Suprapubic skin (tissue), 4 donors: ENCODE measurements around the gene STAG1. TPM values are rescaled to one million over a fixed set of nuclear protein-coding genes. Genes with fewer than 3 reads are reported as not detected.

Experiments used
- DNase-seq, 2 donors: peaks; one replicate each; pipeline ENCODE4 v3.0.0-alpha.2; 2019; ENCODE audit warnings: low spot score in 2 of 2
- H3K27ac ChIP-seq: fragments of 200-600 bp; sonication (generic); one replicate; pipeline ENCODE4 v1.5.1; 2019
- H3K27me3 ChIP-seq: fragments of 200-600 bp; sonication (generic); one replicate; pipeline ENCODE4 v1.5.1; 2019
- H3K36me3 ChIP-seq: fragments of 200-600 bp; sonication (generic); one replicate; pipeline ENCODE4 v1.5.1; 2019
- H3K4me1 ChIP-seq: fragments of 200-600 bp; sonication (generic); one replicate; pipeline ENCODE4 v1.5.1; 2019
- H3K4me3 ChIP-seq: fragments of 200-600 bp; sonication (generic); one replicate; pipeline ENCODE4 v1.5.1; 2019; ENCODE audit warnings: mild to moderate bottlenecking
- H3K9me3 ChIP-seq: fragments of 200-600 bp; sonication (generic); one replicate; pipeline ENCODE4 v1.5.1; 2019
- EP300 ChIP-seq: sonication (generic); formaldehyde crosslinking; IDR thresholded peaks from one replicate; pipeline ENCODE4 v1.6.1; 2017; ENCODE audit warnings: antibody characterized with exemption
- POLR2A ChIP-seq, 2 donors: fragments of 450-650 bp; IDR thresholded peaks; one replicate each; pipeline ENCODE4 v1.6.1; 2017; ENCODE audit warnings: antibody characterized with exemption in 2 of 2, mild to moderate bottlenecking in 2 of 2, moderate library complexity in 2 of 2
- POLR2AphosphoS5 ChIP-seq, 3 donors: sonication (generic); formaldehyde crosslinking; IDR thresholded peaks; one replicate each; pipeline ENCODE4 v1.6.1; 2017; ENCODE audit warnings: antibody characterized with exemption in 3 of 3
- WGBS: methylation state at CpG from one replicate; pipeline ENCODE4 v1.1.5; 2018; 5-methylcytosine and 5-hydroxymethylcytosine counted together
- total RNA-seq, 4 donors: library from RNA; depleted of rRNA; stranded (reverse); fragments of >200 nt; gene quantifications; one replicate each; pipeline ENCODE4 v1.1.0, GENCODE V29; 2016
- TF ChIP-seq, protein P1 (sequence below), 2 donors: fragments of 200-600 bp in 1 of 2; fragments of 450-650 bp in 1 of 2; sonication (generic) in 1 of 2; IDR thresholded peaks; one replicate each; pipeline ENCODE4 v1.5.1; 2016 to 2019; ENCODE audit warnings: antibody characterized with exemption in 2 of 2, mild to moderate bottlenecking in 1 of 2, moderate library complexity in 1 of 2

The STAG1 gene
- total RNA-seq, 4 donors from 2014 or later = 33.8 to 76.4 (median 38.0) TPM

DNA sequence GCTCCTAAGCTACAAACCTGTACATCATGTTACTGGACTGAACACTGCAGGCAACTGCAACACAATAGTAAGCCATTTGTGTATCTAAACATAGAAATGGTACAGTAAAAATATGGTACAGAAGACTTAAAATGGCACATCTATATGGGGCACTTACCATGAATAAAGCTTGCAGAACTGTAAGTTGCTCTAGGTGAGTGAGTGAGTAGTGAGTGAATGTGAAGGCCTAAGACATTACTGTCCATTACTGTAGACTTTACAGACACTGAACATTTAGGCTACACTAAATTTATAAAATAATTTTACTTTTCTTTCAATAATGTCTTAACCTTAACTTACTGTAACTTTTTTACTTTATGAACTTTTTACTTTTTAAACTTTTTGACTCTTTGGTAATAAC is 76.2 kb downstream of the STAG1 start:
- no peak for DNase-seq
- Histone ChIP-seq H3K27ac (no peak overlapping the region), H3K4me1 (peaks cover 23% of the 10 kb centered on the region), H3K4me3 (no peak overlapping the region), H3K27me3 (no peaks in the 10 kb centered on the region), H3K9me3 (no peaks in the 10 kb centered on the region), H3K36me3 (no peaks in the 10 kb centered on the region)
- no peak for TF ChIP-seq POLR2A (IDR thresholded peaks at IDR 0.05)
- no peak for TF ChIP-seq POLR2AphosphoS5 (IDR thresholded peaks at IDR 0.05)
- TF ChIP-seq EP300 = no peak
- TF ChIP-seq, protein P1, sequence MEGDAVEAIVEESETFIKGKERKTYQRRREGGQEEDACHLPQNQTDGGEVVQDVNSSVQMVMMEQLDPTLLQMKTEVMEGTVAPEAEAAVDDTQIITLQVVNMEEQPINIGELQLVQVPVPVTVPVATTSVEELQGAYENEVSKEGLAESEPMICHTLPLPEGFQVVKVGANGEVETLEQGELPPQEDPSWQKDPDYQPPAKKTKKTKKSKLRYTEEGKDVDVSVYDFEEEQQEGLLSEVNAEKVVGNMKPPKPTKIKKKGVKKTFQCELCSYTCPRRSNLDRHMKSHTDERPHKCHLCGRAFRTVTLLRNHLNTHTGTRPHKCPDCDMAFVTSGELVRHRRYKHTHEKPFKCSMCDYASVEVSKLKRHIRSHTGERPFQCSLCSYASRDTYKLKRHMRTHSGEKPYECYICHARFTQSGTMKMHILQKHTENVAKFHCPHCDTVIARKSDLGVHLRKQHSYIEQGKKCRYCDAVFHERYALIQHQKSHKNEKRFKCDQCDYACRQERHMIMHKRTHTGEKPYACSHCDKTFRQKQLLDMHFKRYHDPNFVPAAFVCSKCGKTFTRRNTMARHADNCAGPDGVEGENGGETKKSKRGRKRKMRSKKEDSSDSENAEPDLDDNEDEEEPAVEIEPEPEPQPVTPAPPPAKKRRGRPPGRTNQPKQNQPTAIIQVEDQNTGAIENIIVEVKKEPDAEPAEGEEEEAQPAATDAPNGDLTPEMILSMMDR (IDR thresholded peaks at IDR 0.05) = no peak

DNA sequence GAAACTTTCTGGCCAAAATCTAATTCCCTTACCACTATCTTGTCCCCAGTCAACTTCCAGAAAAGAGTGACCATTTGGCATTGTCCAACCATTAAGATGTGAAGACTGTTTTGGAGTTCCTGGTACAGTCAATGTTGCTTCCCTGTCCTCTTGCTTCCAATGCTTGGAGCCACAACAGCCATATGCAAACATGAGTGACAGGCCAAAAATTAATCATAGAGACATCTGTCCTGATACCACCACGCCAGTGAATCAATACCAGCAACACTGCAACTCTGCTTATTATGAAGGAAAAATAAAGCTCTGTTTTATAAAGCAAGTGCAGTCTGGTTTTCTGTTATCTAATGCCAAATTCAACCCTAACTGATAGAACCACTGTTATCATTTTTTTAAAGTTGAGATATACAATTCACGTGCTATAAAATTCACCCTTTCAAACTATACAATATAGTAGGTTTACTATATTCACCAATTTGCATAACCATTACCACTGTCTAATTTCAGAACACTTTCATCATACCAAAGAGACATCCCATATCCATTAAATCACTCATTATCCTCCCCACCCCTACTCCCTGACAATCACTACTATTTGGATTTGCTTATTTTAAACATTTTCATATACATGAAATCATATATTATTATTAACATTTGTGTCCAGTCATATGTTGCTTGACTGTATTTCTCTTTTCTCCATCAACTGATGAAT is 76.9 kb downstream of the STAG1 start:
- 75% methylated on average over 2 of the region's 2 CpGs for WGBS
- no peaks in the 10 kb centered on the region for H3K27me3 ChIP-seq
- H3K36me3 ChIP-seq = no peaks in the 10 kb centered on the region
- no peak overlapping the region for H3K27ac ChIP-seq
- DNase-seq = no peak
- TF ChIP-seq EP300 (no peak), POLR2AphosphoS5 (IDR thresholded peaks at IDR 0.05) (no peak), POLR2A (IDR thresholded peaks at IDR 0.05) (no peak)
- TF ChIP-seq, protein P1 (IDR thresholded peaks at IDR 0.05) = no peak
- H3K4me1 ChIP-seq = peaks cover 23% of the 10 kb centered on the region
- no peak overlapping the region for H3K4me3 ChIP-seq
- no peaks in the 10 kb centered on the region for H3K9me3 ChIP-seq

DNA sequence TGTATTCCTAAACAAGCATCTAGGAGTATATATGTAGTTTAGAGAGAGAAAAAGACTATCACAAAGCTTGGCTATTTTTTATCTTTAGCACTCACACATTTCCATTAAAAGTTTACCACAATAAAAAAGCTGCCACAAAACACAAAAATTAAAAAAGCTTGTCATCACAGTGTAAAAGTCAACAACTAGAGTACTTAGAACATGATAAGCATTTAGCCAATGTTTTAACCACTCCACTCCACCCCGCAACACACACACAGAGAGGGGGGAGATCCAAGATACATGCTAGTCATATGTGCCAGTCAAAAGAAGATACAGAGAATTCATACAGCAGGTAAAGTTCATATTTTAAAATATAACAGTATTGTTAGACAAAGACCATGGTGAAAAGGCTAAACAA is 79.7 kb downstream of the STAG1 start:
- WGBS = 95% methylated on average over 1 of the region's 1 CpG
- H3K27me3 ChIP-seq = no peaks in the 10 kb centered on the region
- no peaks in the 10 kb centered on the region for H3K36me3 ChIP-seq
- no peak for DNase-seq
- H3K4me1 ChIP-seq = peaks cover 23% of the 10 kb centered on the region
- no peak overlapping the region for H3K27ac ChIP-seq
- no peaks in the 10 kb centered on the region for H3K9me3 ChIP-seq
- no peak overlapping the region for H3K4me3 ChIP-seq
- TF ChIP-seq POLR2A (IDR thresholded peaks at IDR 0.05) (no peak), POLR2AphosphoS5 (IDR thresholded peaks at IDR 0.05) (no peak), EP300 (no peak)
- TF ChIP-seq, protein P1 (IDR thresholded peaks at IDR 0.05) = no peak

DNA sequence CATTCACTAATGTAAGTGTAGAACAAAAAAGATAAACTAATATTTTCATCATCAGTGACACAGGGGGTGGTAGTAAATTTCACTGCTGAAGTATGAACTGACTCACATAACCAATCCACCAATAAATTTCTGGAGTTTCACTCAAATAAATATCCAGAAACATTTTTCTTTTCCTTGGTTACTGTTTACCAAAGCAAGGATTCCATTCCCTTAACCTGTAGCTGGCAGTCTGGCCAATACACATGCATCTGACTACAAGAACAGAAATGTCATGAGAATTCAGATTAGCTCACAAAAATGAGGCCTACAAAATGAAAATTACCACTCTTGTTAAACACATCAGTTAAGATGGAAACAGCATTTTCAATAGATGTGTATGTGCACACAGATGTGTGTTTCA is 80.3 kb downstream of the STAG1 start:
- no peak for DNase-seq
- H3K36me3 ChIP-seq = no peaks in the 10 kb centered on the region
- H3K4me3 ChIP-seq = no peak overlapping the region
- H3K9me3 ChIP-seq = no peaks in the 10 kb centered on the region
- TF ChIP-seq POLR2A (IDR thresholded peaks at IDR 0.05) (no peak), EP300 (no peak), POLR2AphosphoS5 (IDR thresholded peaks at IDR 0.05) (no peak)
- TF ChIP-seq, protein P1 (IDR thresholded peaks at IDR 0.05) = no peak
- H3K4me1 ChIP-seq = peaks cover 23% of the 10 kb centered on the region
- H3K27me3 ChIP-seq = no peaks in the 10 kb centered on the region
- no peak overlapping the region for H3K27ac ChIP-seq

DNA sequence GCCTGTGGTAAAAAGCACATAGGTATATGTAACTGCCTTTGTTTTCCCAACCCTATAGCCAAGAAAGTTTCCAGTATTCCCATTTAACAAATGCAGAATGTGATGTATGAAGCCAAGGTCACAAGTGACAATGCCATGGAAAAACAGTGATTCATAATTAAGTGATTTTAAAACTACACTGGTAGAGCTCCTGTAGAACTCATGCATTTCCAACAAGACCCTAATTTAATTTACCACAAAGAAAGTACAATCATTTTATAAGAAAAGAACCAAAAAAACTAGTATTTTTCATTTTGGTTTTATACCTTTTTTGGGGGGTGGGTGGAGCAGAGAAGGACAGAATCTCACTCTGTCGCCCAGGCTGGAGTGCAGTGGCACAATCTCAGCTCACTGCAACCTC is 82.0 kb downstream of the STAG1 start:
- WGBS = 92% methylated on average over 1 of the region's 1 CpG

More for the DNA sequence above, 82.0 kb downstream of the STAG1 start:
- Histone ChIP-seq H3K9me3 (no peaks in the 10 kb centered on the region), H3K4me3 (no peak overlapping the region), H3K27me3 (no peaks in the 10 kb centered on the region), H3K27ac (no peak overlapping the region), H3K36me3 (no peaks in the 10 kb centered on the region), H3K4me1 (peaks cover 20% of the 10 kb centered on the region)
- no peak for DNase-seq
- TF ChIP-seq, protein P1 (IDR thresholded peaks at IDR 0.05) = no peak
- TF ChIP-seq EP300 (no peak), POLR2A (IDR thresholded peaks at IDR 0.05) (no peak), POLR2AphosphoS5 (IDR thresholded peaks at IDR 0.05) (no peak)
